Endodermal cell (in vitro differentiated cells): ENCODE results near the gene MYH14. TPM values are rescaled to one million over a fixed set of nuclear protein-coding genes. Genes with fewer than 3 reads are reported as not detected.
"Not testable (repeated sequence)": the region's sequence is repeated elsewhere in the genome, so short reads cannot be mapped to it uniquely, and the experiment has no call there.

ENCODE experiments used
- DNase-seq: peaks from one replicate; pipeline ENCODE4 v3.0.0-alpha.2; 2017
- H3K27ac ChIP-seq: 2 replicates; pipeline ENCODE4 v1.5.1; 2013; ENCODE audit warnings: mild to moderate bottlenecking, low read depth, low read length, moderate library complexity
- H3K27me3 ChIP-seq: 2 replicates; pipeline ENCODE4 v1.6.1; 2013; ENCODE audit warnings: mild to moderate bottlenecking, low read length, moderate library complexity; ENCODE audit not compliant: insufficient read depth, control insufficient read depth, poor library complexity, severe bottlenecking
- H3K36me3 ChIP-seq: 2 replicates; pipeline ENCODE4 v1.7.0; 2013; ENCODE audit warnings: mild to moderate bottlenecking, low read length, moderate library complexity; ENCODE audit not compliant: control insufficient read depth, insufficient read depth
- H3K4me1 ChIP-seq: one replicate; pipeline ENCODE4 v1.7.0; 2013; ENCODE audit warnings: low read length; ENCODE audit not compliant: control insufficient read depth, insufficient read depth
- H3K4me3 ChIP-seq: 2 replicates; pipeline ENCODE4 v1.5.1; 2013; ENCODE audit warnings: mild to moderate bottlenecking, low read length, moderate library complexity
- H3K9ac ChIP-seq: 2 replicates; pipeline ENCODE4 v1.6.1; 2013; ENCODE audit warnings: mild to moderate bottlenecking, low read length, moderate library complexity; ENCODE audit not compliant: poor library complexity, severe bottlenecking; ENCODE audit errors: extremely low read depth
- H3K9me3 ChIP-seq: 2 replicates; pipeline ENCODE4 v1.6.1; 2013; ENCODE audit warnings: mild to moderate bottlenecking, low read length, moderate library complexity; ENCODE audit not compliant: control insufficient read depth
- H3K27ac Mint-ChIP-seq: 2 replicates; pipeline ENCODE4 v1.8.0; 2020; ENCODE audit warnings: mixed read lengths
- H3K27me3 Mint-ChIP-seq: 2 replicates; pipeline ENCODE4 v1.8.0; 2021; ENCODE audit warnings: mild to moderate bottlenecking, mixed read lengths; ENCODE audit not compliant: insufficient read depth
- H3K36me3 Mint-ChIP-seq: 2 replicates; pipeline ENCODE4 v1.8.0; 2020; ENCODE audit warnings: low read depth, mixed read lengths
- H3K4me1 Mint-ChIP-seq: 2 replicates; pipeline ENCODE4 v1.8.0; 2020; ENCODE audit warnings: mixed read lengths
- H3K4me3 Mint-ChIP-seq: 2 replicates; pipeline ENCODE4 v1.8.0; 2020; ENCODE audit warnings: mild to moderate bottlenecking, moderate library complexity, mixed read lengths
- H3K9me3 Mint-ChIP-seq: 2 replicates; pipeline ENCODE4 v1.8.0; 2020; ENCODE audit warnings: mild to moderate bottlenecking, mixed read lengths
- CTCF ChIP-seq: fragments of 200-600 bp; sonication (generic); conservative IDR thresholded peaks from 2 replicates; pipeline ENCODE4 v1.5.0; 2021; ENCODE audit warnings: antibody characterized with exemption, mild to moderate bottlenecking
- WGBS, 2 experiments: methylation state at CpG; one replicate each; pipeline versions ENCODE4 v1.1.5 to v1.1.7; 2013; ENCODE audit warnings: missing lambda C conversion rate in 2 of 2, mixed read lengths in 1 of 2; ENCODE audit not compliant: insufficient coverage in 1 of 2, insufficient read length in 1 of 2; 5-methylcytosine and 5-hydroxymethylcytosine counted together
- total RNA-seq, 2 donors: library from RNA; stranded (reverse); fragmentation: NEBNext Ultra II Directional in 1 of 2; extraction: Animal tissue kit (Norgen Biotek cat#: 25700) in 1 of 2; gene quantifications; 2 replicates in 1 of 2; 3 replicates in 1 of 2; pipeline ENCODE4 v1.2.1, GENCODE V29; 2021

The MYH14 gene
- total RNA-seq, 2 donors from 2014 or later = 12.8 to 16.7 TPM

- no peak for TF ChIP-seq CTCF
- peaks cover 33% of the 10 kb centered on the region for H3K27me3 Mint-ChIP-seq
- DNase-seq = peak; percentile 40
- peaks cover 3% of the 10 kb centered on the region for H3K9me3 Mint-ChIP-seq
- Histone ChIP-seq H3K27ac (no peak overlapping the region), H3K4me1 (no peaks in the 10 kb centered on the region), H3K9ac (no peak overlapping the region), H3K27me3 (no peaks in the 10 kb centered on the region), H3K4me3 (no peak overlapping the region), H3K9me3 (no peaks in the 10 kb centered on the region), H3K36me3 (no peaks in the 10 kb centered on the region)
- no peak overlapping the region for H3K27ac Mint-ChIP-seq
- peaks cover 21% of the 10 kb centered on the region for H3K4me1 Mint-ChIP-seq
- peaks cover 13% of the 10 kb centered on the region for H3K36me3 Mint-ChIP-seq
- WGBS, 2 experiments = 88 to 94% methylated on average over 2 to 12 of the region's 12 CpGs
- H3K4me3 Mint-ChIP-seq = peak overlapping the region; percentile 80
Measured at GRCh38 chr19:50334741-50335421, 131.5 kb downstream of the MYH14 start.

- not testable (repeated sequence) for H3K27me3 ChIP-seq, H3K4me3 ChIP-seq, H3K36me3 ChIP-seq, DNase-seq, H3K4me3 Mint-ChIP-seq, H3K27ac ChIP-seq, H3K9me3 ChIP-seq, H3K4me1 ChIP-seq, H3K9me3 Mint-ChIP-seq, H3K27ac Mint-ChIP-seq, H3K9ac ChIP-seq
- Mint-ChIP-seq H3K4me1 (peaks cover 13% of the 10 kb centered on the region), H3K27me3 (peaks cover 18% of the 10 kb centered on the region), H3K36me3 (peaks cover 19% of the 10 kb centered on the region)
- 77 to 88% methylated on average over 3 to 4 of the region's 6 CpGs for WGBS, 2 experiments
Measured at GRCh38 chr19:50337031-50337430, 133.6 kb downstream of the MYH14 start.

GRCh38 chr19:50340331-50340730, 136.9 kb downstream of the MYH14 start:
- H3K27me3 Mint-ChIP-seq = peaks cover 5% of the 10 kb centered on the region
- peaks cover 2% of the 10 kb centered on the region for H3K4me1 Mint-ChIP-seq
- Histone ChIP-seq H3K4me1 (no peaks in the 10 kb centered on the region), H3K36me3 (no peaks in the 10 kb centered on the region), H3K27ac (no peak overlapping the region), H3K27me3 (no peaks in the 10 kb centered on the region), H3K9me3 (peaks cover 7% of the 10 kb centered on the region), H3K9ac (no peak overlapping the region), H3K4me3 (no peak overlapping the region)
- TF ChIP-seq CTCF = no peak
- no peak overlapping the region for H3K4me3 Mint-ChIP-seq
- DNase-seq = no peak
- peaks cover 13% of the 10 kb centered on the region for H3K9me3 Mint-ChIP-seq
- no peak overlapping the region for H3K27ac Mint-ChIP-seq
- H3K36me3 Mint-ChIP-seq = peaks cover 28% of the 10 kb centered on the region

- no peaks in the 10 kb centered on the region for H3K4me1 ChIP-seq
- no peaks in the 10 kb centered on the region for H3K36me3 ChIP-seq
- H3K9me3 Mint-ChIP-seq = peaks cover 13% of the 10 kb centered on the region
- TF ChIP-seq CTCF = no peak
- H3K36me3 Mint-ChIP-seq = peaks cover 30% of the 10 kb centered on the region
- 78 to 93% methylated on average over 3 of the region's 3 CpGs for WGBS, 2 experiments
- H3K9ac ChIP-seq = no peak overlapping the region
- H3K4me3 Mint-ChIP-seq = no peak overlapping the region
- DNase-seq = no peak
- no peaks in the 10 kb centered on the region for H3K27me3 ChIP-seq
- H3K4me3 ChIP-seq = no peak overlapping the region
- H3K27me3 Mint-ChIP-seq = peaks cover 3% of the 10 kb centered on the region
- no peaks in the 10 kb centered on the region for H3K4me1 Mint-ChIP-seq
- peaks cover 7% of the 10 kb centered on the region for H3K9me3 ChIP-seq
- no peak overlapping the region for H3K27ac ChIP-seq
- H3K27ac Mint-ChIP-seq = no peak overlapping the region
Measured at GRCh38 chr19:50341091-50341564, 137.7 kb downstream of the MYH14 start.
